SK-N-SH treated with all-trans-retinoic acid at 6 μM for 48 hours (cell line): ENCODE data around the gene PDF.

Experiments
- ZFP30 ChIP-seq: fragments of 450-650 bp; formaldehyde crosslinking; IDR thresholded peaks from 2 replicates; pipeline ENCODE4 v1.5.0; 2022; ENCODE audit warnings: mild to moderate bottlenecking, moderate library complexity
- TF ChIP-seq, protein P1 (sequence below): fragments of 250-450 bp; sonication (Bioruptor Pico); IDR thresholded peaks from 2 replicates; pipeline ENCODE4 v1.8.0; 2020; ENCODE audit warnings: mild to moderate bottlenecking, moderate library complexity, borderline replicate concordance

DNA sequence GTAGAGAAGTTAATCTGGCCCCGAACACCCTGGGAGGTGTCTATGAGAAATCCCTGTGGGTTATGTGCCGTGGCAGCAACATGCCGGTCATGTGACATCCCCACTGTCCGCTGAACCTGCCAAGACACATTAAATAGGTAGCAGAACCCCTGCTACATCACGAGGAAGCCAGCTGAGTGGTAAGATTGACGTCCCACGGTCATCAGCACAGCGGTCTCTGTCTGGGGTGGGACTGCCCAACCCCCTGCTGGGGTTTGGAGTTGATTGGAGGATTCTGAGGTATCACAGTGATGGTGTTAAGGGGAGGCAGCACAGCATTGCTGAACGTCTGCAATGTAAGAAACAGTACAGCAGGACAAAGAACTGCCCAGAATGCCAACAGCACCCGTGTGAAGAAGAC is 19.1 kb upstream of the PDF start:
- TF ChIP-seq, protein P1, sequence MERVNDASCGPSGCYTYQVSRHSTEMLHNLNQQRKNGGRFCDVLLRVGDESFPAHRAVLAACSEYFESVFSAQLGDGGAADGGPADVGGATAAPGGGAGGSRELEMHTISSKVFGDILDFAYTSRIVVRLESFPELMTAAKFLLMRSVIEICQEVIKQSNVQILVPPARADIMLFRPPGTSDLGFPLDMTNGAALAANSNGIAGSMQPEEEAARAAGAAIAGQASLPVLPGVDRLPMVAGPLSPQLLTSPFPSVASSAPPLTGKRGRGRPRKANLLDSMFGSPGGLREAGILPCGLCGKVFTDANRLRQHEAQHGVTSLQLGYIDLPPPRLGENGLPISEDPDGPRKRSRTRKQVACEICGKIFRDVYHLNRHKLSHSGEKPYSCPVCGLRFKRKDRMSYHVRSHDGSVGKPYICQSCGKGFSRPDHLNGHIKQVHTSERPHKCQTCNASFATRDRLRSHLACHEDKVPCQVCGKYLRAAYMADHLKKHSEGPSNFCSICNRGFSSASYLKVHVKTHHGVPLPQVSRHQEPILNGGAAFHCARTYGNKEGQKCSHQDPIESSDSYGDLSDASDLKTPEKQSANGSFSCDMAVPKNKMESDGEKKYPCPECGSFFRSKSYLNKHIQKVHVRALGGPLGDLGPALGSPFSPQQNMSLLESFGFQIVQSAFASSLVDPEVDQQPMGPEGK: no peak
- no peak for TF ChIP-seq ZFP30
